K562 (cell line): Measurements from ENCODE around the gene TIGIT. TPM values are rescaled to one million over a fixed set of nuclear protein-coding genes. Genes with fewer than 3 reads are reported as not detected.

Source experiments
- ARID3A ChIP-seq: IDR thresholded peaks from 2 replicates; pipeline ENCODE4 v1.6.1; 2012; ENCODE audit warnings: low read depth, low read length, improper control_type of control experiment, borderline replicate concordance
- CBX8 ChIP-seq: fragments of 200-600 bp; sonication (generic); IDR thresholded peaks from 2 replicates; pipeline ENCODE4 v1.6.1; 2012; ENCODE audit warnings: borderline replicate concordance, mixed run types, low read depth, mild to moderate bottlenecking, moderate library complexity, mixed read lengths, low read length, control low read depth, inconsistent platforms; ENCODE audit not compliant: poor library complexity, severe bottlenecking; ENCODE audit errors: extremely low read depth
- ESRRA ChIP-seq: fragments of 450-650 bp; IDR thresholded peaks from 2 replicates; pipeline ENCODE4 v1.6.1; 2014; ENCODE audit warnings: low read depth, mild to moderate bottlenecking, moderate library complexity, borderline replicate concordance
- REST ChIP-seq, 2 experiments: fragments of 450-650 bp; formaldehyde crosslinking in 1 of 2; IDR thresholded peaks; 2 replicates each; pipeline versions ENCODE4 v1.4.0 to v1.6.1; 2014 to 2020; ENCODE audit warnings: mild to moderate bottlenecking in 2 of 2, borderline replicate concordance in 1 of 2, low read depth in 1 of 2
- SMAD4 ChIP-seq: fragments of 250-450 bp; sonication (Bioruptor Pico); conservative IDR thresholded peaks from 2 replicates; pipeline ENCODE4 v1.8.0; 2021; ENCODE audit warnings: inconsistent platforms, mild to moderate bottlenecking, moderate library complexity
- SMARCA5 ChIP-seq: fragments of 450-650 bp; IDR thresholded peaks from 2 replicates; pipeline ENCODE4 v1.6.1; 2016
- TCF7L2 ChIP-seq: fragments of 150-350 bp; IDR thresholded peaks from 2 replicates; pipeline ENCODE4 v1.6.1; 2016; ENCODE audit warnings: low read depth, mild to moderate bottlenecking, low read length, moderate library complexity
- THAP12 ChIP-seq: fragments of 250-450 bp; sonication (Bioruptor Pico); IDR thresholded peaks from 2 replicates; pipeline ENCODE4 v1.9.0; 2021; ENCODE audit warnings: mild to moderate bottlenecking, inconsistent platforms
- ZNF24 ChIP-seq: fragments of 450-650 bp; IDR thresholded peaks from 2 replicates; pipeline ENCODE4 v1.6.1; 2016
- ZNF644 ChIP-seq: fragments of 200-800 bp; sonication (Bioruptor generic); IDR thresholded peaks from 2 replicates; pipeline ENCODE4 v1.6.1; 2016; ENCODE audit warnings: low read depth, missing genetic modification characterization, missing compliant biosample characterization
- polyA plus RNA-seq, 8 experiments: library from polyadenylated mRNA; depleted of rRNA in 4 of 8; stranded (reverse) in 5 of 8; unstranded in 3 of 8; fragments of >200 nt; fragmentation: Nextera tagmentation in 2 of 8; fragmentation: Illumina TruSeq in 1 of 8; extraction: Ambion mirVana in 2 of 8; extraction: Trizol in 1 of 8; gene quantifications; 2 replicates each; pipeline versions ENCODE4 v1.2.1 to v1.2.3, GENCODE V29; 2011 to 2014; ENCODE audit warnings: inconsistent platforms in 1 of 8, missing spikeins in 1 of 8
- total RNA-seq, 7 experiments: library from RNA; depleted of rRNA in 6 of 7; stranded (reverse); fragments of >200 nt in 6 of 7; fragmentation: Illumina TruSeq in 2 of 7; extraction: Trizol in 2 of 7; gene quantifications; 2 replicates each; pipeline versions ENCODE4 v1.2.1 to v1.2.3, GENCODE V29; 2011 to 2021; ENCODE audit warnings: low replicate concordance in 1 of 7

Gene TIGIT
- total and polyA plus RNA-seq, 9 of the 15 experiments (the other 6 are each of a cell fraction or from before 2014, with no cell fraction given): 0.11 TPM; not detected in 8

- TF ChIP-seq REST (IDR thresholded peaks at IDR 0.05; ENCODE audit: borderline replicate concordance) (no peak), REST (CRISPR knock-in tag; IDR thresholded peaks at IDR 0.05; ENCODE audit: low read depth) (no peak), SMARCA5 (no peak), ZNF24 (no peak), ESRRA (no peak), SMAD4 (CRISPR knock-in tag) (no peak), ARID3A (no peak), CBX8 (no peak), THAP12 (CRISPR knock-in tag) (no peak), ZNF644 (no peak), TCF7L2 (no peak)
Observed at GRCh38 chr3:114333180-114333922, 39.5 kb downstream of the TIGIT start (continued).
